GM23338 (cell line): ENCODE measurements around the gene CIC. TPM values are rescaled to one million over a fixed set of nuclear protein-coding genes. Genes with fewer than 3 reads are reported as not detected.

Source experiments
- ATAC-seq: fragments of 200-7000 bp; cut with Tn5 transposase; 3 replicates; pipeline ENCODE4 v1.9.1; 2020
- DNase-seq: peaks from one replicate; pipeline ENCODE4 v3.0.0-alpha.2; 2015; ENCODE audit warnings: low spot score
- H2AFZ ChIP-seq: fragments of 200-600 bp; sonication (generic); 2 replicates; pipeline ENCODE4 v1.8.0; 2016; ENCODE audit warnings: antibody characterized with exemption, mild to moderate bottlenecking, moderate library complexity
- H3F3A ChIP-seq: fragments of 200-600 bp; sonication (generic); replicated peaks from 2 replicates; pipeline ENCODE4 v1.8.0; 2017; ENCODE audit warnings: antibody characterized with exemption, mixed run types, low read depth
- H3K27ac ChIP-seq: fragments of 200-600 bp; sonication (generic); 2 replicates; pipeline ENCODE4 v1.6.1; 2016; ENCODE audit warnings: low read depth
- H3K27me3 ChIP-seq: fragments of 200-600 bp; sonication (generic); 2 replicates; pipeline ENCODE4 v1.8.0; 2016; ENCODE audit warnings: mild to moderate bottlenecking, mixed run types, moderate library complexity; ENCODE audit not compliant: insufficient read depth
- H3K36me3 ChIP-seq: fragments of 200-600 bp; sonication (generic); 2 replicates; pipeline ENCODE4 v1.8.0; 2016; ENCODE audit warnings: mild to moderate bottlenecking; ENCODE audit not compliant: insufficient read depth
- H3K4me1 ChIP-seq: fragments of 200-600 bp; sonication (generic); 2 replicates; pipeline ENCODE4 v1.8.0; 2016; ENCODE audit warnings: mild to moderate bottlenecking, moderate library complexity; ENCODE audit not compliant: insufficient read depth
- H3K4me2 ChIP-seq: fragments of 200-600 bp; sonication (generic); 2 replicates; pipeline ENCODE4 v1.7.1; 2017; ENCODE audit warnings: mixed run types
- H3K4me3 ChIP-seq: fragments of 200-600 bp; sonication (generic); 2 replicates; pipeline ENCODE4 v1.6.1; 2016; ENCODE audit warnings: mixed run types
- H3K79me2 ChIP-seq: fragments of 200-600 bp; sonication (generic); replicated peaks from 2 replicates; pipeline ENCODE4 v1.8.0; 2017; ENCODE audit warnings: mild to moderate bottlenecking; ENCODE audit not compliant: insufficient read depth
- H3K9me2 ChIP-seq: fragments of 200-600 bp; sonication (generic); 2 replicates; pipeline ENCODE4 v1.8.0; 2017; ENCODE audit not compliant: insufficient read depth
- H4K20me1 ChIP-seq: fragments of 200-600 bp; sonication (generic); replicated peaks from 2 replicates; pipeline ENCODE4 v1.8.0; 2017; ENCODE audit warnings: mild to moderate bottlenecking; ENCODE audit not compliant: insufficient read depth
- H3K27ac Mint-ChIP-seq: 2 replicates; pipeline ENCODE4 v1.8.0; 2020; ENCODE audit warnings: inconsistent platforms, mild to moderate bottlenecking, moderate library complexity, mixed read lengths
- H3K27me3 Mint-ChIP-seq: 3 replicates; pipeline ENCODE4 v1.8.0; 2022; ENCODE audit warnings: low read depth, mild to moderate bottlenecking, moderate library complexity, mixed read lengths, inconsistent platforms; ENCODE audit not compliant: insufficient read depth, poor library complexity
- H3K36me3 Mint-ChIP-seq: 3 replicates; pipeline ENCODE4 v1.8.0; 2021; ENCODE audit warnings: low read depth, mild to moderate bottlenecking, inconsistent platforms, moderate library complexity, mixed read lengths
- H3K4me1 Mint-ChIP-seq: 3 replicates; pipeline ENCODE4 v1.8.0; 2020; ENCODE audit warnings: mild to moderate bottlenecking, inconsistent platforms, mixed read lengths
- H3K4me3 Mint-ChIP-seq: 3 replicates; pipeline ENCODE4 v1.8.0; 2021; ENCODE audit warnings: moderate library complexity, mild to moderate bottlenecking, inconsistent platforms, mixed read lengths
- H3K9me3 Mint-ChIP-seq: 3 replicates; pipeline ENCODE4 v1.8.0; 2020; ENCODE audit warnings: moderate library complexity, mild to moderate bottlenecking, inconsistent platforms, mixed read lengths
- CREB1 ChIP-seq: fragments of 250-450 bp; sonication (Bioruptor Pico); IDR thresholded peaks from 2 replicates; pipeline ENCODE4 v1.5.0; 2020; ENCODE audit warnings: low read depth, mild to moderate bottlenecking, moderate library complexity
- CTCF ChIP-seq, 2 experiments: fragments of 200-600 bp in 1 of 2; sonication (generic) in 1 of 2; conservative IDR thresholded peaks; 2 replicates each; pipeline versions ENCODE4 v1.5.1 to v1.6.1; 2016 to 2017; ENCODE audit warnings: antibody characterized with exemption in 2 of 2, low read depth in 2 of 2, mild to moderate bottlenecking in 2 of 2, moderate library complexity in 1 of 2
- ETS1 ChIP-seq: IDR thresholded peaks from 2 replicates; pipeline ENCODE4 v1.6.1; 2016; ENCODE audit warnings: antibody characterized with exemption
- EZH2 ChIP-seq: fragments of 200-600 bp; sonication (generic); IDR thresholded peaks from one replicate; pipeline ENCODE4 v1.8.0; 2017; ENCODE audit warnings: antibody characterized with exemption, mild to moderate bottlenecking, low read depth; ENCODE audit not compliant: unreplicated experiment
- EZH2phosphoT487 ChIP-seq: fragments of 200-600 bp; sonication (generic); IDR thresholded peaks from one replicate; pipeline ENCODE4 v1.8.1; 2018; ENCODE audit warnings: antibody characterized with exemption; ENCODE audit not compliant: unreplicated experiment
- JUNB ChIP-seq: IDR thresholded peaks from one replicate; pipeline ENCODE4 v1.6.1; 2016; ENCODE audit warnings: antibody characterized with exemption; ENCODE audit not compliant: unreplicated experiment
- NANOG ChIP-seq: IDR thresholded peaks from 2 replicates; pipeline ENCODE4 v1.6.1; 2016; ENCODE audit warnings: antibody characterized with exemption, borderline replicate concordance
- POLR2AphosphoS5 ChIP-seq: IDR thresholded peaks from 2 replicates; pipeline ENCODE4 v1.6.1; 2016; ENCODE audit warnings: antibody characterized with exemption, low read depth
- REST ChIP-seq: IDR thresholded peaks from one replicate; pipeline ENCODE4 v1.6.1; 2018; ENCODE audit warnings: antibody characterized with exemption; ENCODE audit not compliant: unreplicated experiment
- STAT1 ChIP-seq: IDR thresholded peaks from one replicate; pipeline ENCODE4 v1.6.1; 2016; ENCODE audit warnings: antibody characterized with exemption; ENCODE audit not compliant: unreplicated experiment
- ZNF114 ChIP-seq: fragments of 250-450 bp; sonication (Bioruptor Pico); IDR thresholded peaks from 2 replicates; pipeline ENCODE4 v1.5.0; 2020; ENCODE audit warnings: mild to moderate bottlenecking, moderate library complexity
- ZNF331 ChIP-seq: fragments of 250-450 bp; sonication (Bioruptor Pico); IDR thresholded peaks from 2 replicates; pipeline ENCODE4 v1.5.0; 2020; ENCODE audit warnings: low read depth, mild to moderate bottlenecking, moderate library complexity
- ZNF462 ChIP-seq: fragments of 250-450 bp; sonication (Bioruptor Pico); IDR thresholded peaks from 2 replicates; pipeline ENCODE4 v1.5.0; 2020; ENCODE audit warnings: mild to moderate bottlenecking, moderate library complexity
- polyA plus RNA-seq: library from polyadenylated mRNA; unstranded; fragments of >200 nt; fragmentation: Nextera tagmentation; extraction: Ambion mirVana; gene quantifications from 2 replicates; pipeline ENCODE4 v1.2.1, GENCODE V29; 2016
- total RNA-seq: library from RNA; depleted of rRNA; stranded (reverse); fragments of >200 nt; shearing (Covaris generic); gene quantifications from 2 replicates; pipeline ENCODE4 v1.2.3, GENCODE V29; 2014

CIC gene
- total and polyA plus RNA-seq, 2 experiments from 2014 or later: 13.2 to 42.0 TPM

GRCh38 chr19:42326969-42327368, 57.9 kb downstream of the CIC start:
- peak overlapping the region; percentile 99; the same call in 1 of the 2 replicates for H3K4me2 ChIP-seq
- H3K4me3 ChIP-seq: peak overlapping the region; percentile 93; the same call in 1 of the 2 replicates
- H3K27me3 ChIP-seq: peaks cover 14% of the 10 kb centered on the region
- H3K79me2 ChIP-seq: peaks cover 26% of the 10 kb centered on the region
- Mint-ChIP-seq H3K27ac (no peak overlapping the region), H3K4me1 (peaks cover 31% of the 10 kb centered on the region), H3K9me3 (no peaks in the 10 kb centered on the region), H3K4me3 (peak overlapping the region; percentile 87), H3K36me3 (no peaks in the 10 kb centered on the region), H3K27me3 (peaks cover 17% of the 10 kb centered on the region)
- no peak overlapping the region for H3K27ac ChIP-seq
- H3F3A ChIP-seq: peaks cover 6% of the 10 kb centered on the region
- peaks cover 4% of the 10 kb centered on the region; the same call in 1 of the 2 replicates for H4K20me1 ChIP-seq
- H3K9me2 ChIP-seq: no peaks in the 10 kb centered on the region
- no peaks in the 10 kb centered on the region for H3K36me3 ChIP-seq
- TF ChIP-seq CREB1 (no peak), REST (no peak), POLR2AphosphoS5 (no peak), ZNF114 (CRISPR knock-in tag) (no peak), ZNF331 (CRISPR knock-in tag) (no peak), CTCF (conservative IDR thresholded peaks at IDR 0.05; ENCODE audit: low read depth in 2 of 2) (no peak), STAT1 (no peak), JUNB (no peak), ETS1 (no peak), ZNF462 (CRISPR knock-in tag) (no peak), NANOG (no peak), EZH2phosphoT487 (no peak), EZH2 (no peak)
- DNase-seq: no peak
- H2AFZ ChIP-seq: no peak overlapping the region
- ATAC-seq: no peak
- H3K4me1 ChIP-seq: peaks cover 6% of the 10 kb centered on the region; the same call in 1 of the 2 replicates
